ENCODE data around the gene RECQL. TPM values are rescaled to one million over a fixed set of nuclear protein-coding genes. Genes with fewer than 3 reads are reported as not detected.

RECQL gene
- total RNA-seq, 1 experiment from 2014 or later, result 38.2 TPM

DNA sequence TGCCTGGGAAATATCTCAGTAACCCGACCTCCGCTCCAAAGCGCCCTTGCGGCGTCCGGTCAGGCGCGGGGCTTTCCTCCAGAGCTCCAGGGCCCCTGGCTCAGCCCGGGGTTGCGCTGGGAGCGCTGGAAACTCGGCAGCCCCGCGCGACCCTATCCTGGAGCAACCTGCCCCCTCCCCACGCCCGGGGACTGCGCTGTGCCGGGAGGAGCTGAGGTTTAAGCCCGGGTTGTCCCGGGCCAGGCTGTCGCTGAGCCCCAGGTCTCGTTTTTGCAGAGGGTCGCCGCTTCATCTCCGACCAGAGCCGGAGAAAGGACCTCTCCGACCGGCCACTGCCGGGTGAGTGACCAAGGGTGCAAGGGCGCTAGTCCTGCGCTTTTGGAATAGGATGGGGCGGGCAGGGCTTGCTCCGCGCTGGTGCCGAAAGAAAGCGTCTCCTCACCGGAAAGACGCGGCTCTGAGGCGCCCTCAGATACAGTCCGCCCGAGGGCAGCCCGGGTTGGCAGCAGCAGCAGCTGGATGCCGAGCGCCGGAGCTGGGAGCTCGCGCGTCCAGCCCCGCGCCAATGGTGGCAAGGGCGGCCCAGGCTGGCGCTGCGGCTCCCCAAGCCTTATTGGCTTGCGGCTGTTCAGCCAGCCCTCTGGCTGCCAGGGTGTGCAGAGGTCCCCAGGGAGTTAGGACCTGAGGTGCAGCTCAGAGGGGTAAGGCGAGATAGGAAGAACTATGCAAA is 26.2 kb upstream of the RECQL start:
- ChIA-PET CTCF (no interaction called here), POLR2A (ENCODE audit: unreplicated experiment) (interaction anchor here (0.5 kb wide), 1 partner anchor 564 kb away, joined by 6 read pairs; no protein-coding TSS in a partner anchor)
- Histone ChIP-seq H3F3A (ENCODE audit: low read length, unreplicated experiment) (no peaks in the 10 kb centered on the region), H3K4me1 (ENCODE audit: insufficient read depth, low read length) (peaks cover 13% of the 10 kb centered on the region; the same call in 1 of the 2 replicates), H2AFZ (ENCODE audit: low read length) (peak overlapping the region; percentile 94), H3K79me2 (ENCODE audit: low read length) (no peaks in the 10 kb centered on the region), H3K9me2 (replicated peaks; ENCODE audit: low read length) (no peaks in the 10 kb centered on the region), H3K9ac (ENCODE audit: low read length) (no peak overlapping the region), H3K4me3 (ENCODE audit: low read length) (peak overlapping the region; percentile 79), H3K36me3 (ENCODE audit: low read depth, low read length) (no peaks in the 10 kb centered on the region), H3K27me3 (ENCODE audit: low read length) (peaks cover 5% of the 10 kb centered on the region), H3K4me2 (ENCODE audit: low read length) (peak overlapping the region; percentile 94), H3K9me3 (ENCODE audit: low read length) (no peaks in the 10 kb centered on the region), H3K27ac (ENCODE audit: low read length) (no peak overlapping the region), H4K20me1 (ENCODE audit: low read length) (no peaks in the 10 kb centered on the region)
- TF ChIP-seq EZH2 (IDR thresholded peaks at IDR 0.05; ENCODE audit: low read length, unreplicated experiment) (no peak), EZH2phosphoT487 (IDR thresholded peaks at IDR 0.05; ENCODE audit: borderline replicate concordance, low read length) (no peak)
- TF ChIP-seq, protein P1, sequence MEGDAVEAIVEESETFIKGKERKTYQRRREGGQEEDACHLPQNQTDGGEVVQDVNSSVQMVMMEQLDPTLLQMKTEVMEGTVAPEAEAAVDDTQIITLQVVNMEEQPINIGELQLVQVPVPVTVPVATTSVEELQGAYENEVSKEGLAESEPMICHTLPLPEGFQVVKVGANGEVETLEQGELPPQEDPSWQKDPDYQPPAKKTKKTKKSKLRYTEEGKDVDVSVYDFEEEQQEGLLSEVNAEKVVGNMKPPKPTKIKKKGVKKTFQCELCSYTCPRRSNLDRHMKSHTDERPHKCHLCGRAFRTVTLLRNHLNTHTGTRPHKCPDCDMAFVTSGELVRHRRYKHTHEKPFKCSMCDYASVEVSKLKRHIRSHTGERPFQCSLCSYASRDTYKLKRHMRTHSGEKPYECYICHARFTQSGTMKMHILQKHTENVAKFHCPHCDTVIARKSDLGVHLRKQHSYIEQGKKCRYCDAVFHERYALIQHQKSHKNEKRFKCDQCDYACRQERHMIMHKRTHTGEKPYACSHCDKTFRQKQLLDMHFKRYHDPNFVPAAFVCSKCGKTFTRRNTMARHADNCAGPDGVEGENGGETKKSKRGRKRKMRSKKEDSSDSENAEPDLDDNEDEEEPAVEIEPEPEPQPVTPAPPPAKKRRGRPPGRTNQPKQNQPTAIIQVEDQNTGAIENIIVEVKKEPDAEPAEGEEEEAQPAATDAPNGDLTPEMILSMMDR (conservative IDR thresholded peaks at IDR 0.05; ENCODE audit: low read depth, low read length), result no peak
- intact Hi-C loops (cut with micrococcal nuclease), result loop anchor here (10.0 kb wide), 1 partner anchor 127 kb away; the partner anchor contains the start of gene LDHB
- ATAC-seq (peak; percentile 90), DNase-seq (peak; percentile 48)
- no TSS peak for BruUV-seq (replicated peaks)

DNA sequence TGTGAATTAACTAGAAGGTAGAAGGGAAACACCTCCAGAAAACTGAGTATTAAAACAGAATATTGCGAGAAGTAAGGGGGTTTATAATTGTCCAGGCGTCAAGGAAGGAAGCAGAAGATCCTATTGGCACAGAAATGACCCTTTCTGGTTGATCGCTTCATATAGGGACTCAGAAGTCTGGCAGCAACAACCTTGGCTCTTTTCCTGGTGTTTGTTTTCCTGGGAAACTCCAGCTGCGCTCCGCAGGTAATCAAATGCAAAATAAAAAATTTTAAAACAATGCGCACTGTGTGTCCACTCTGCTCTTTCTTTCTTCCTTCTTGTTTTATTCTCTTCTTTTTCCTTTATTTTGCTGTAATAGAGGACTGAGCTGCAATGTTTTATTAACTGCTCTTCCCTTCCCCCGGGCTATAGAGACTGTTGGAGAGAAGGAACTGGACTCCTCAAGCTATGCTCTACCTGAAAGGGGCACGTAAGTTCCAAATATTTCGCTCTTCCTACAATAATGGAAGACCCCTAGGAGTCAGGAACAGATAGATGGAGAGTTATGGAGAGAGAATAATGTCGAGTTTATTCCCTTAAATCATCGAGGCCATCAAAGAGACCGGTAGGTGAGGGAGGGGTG is 25.4 kb upstream of the RECQL start:
- Histone ChIP-seq H2AFZ (ENCODE audit: low read length) (peak overlapping the region; percentile 94), H3K9ac (ENCODE audit: low read length) (no peak overlapping the region), H3K9me3 (ENCODE audit: low read length) (no peaks in the 10 kb centered on the region), H3K9me2 (replicated peaks; ENCODE audit: low read length) (no peaks in the 10 kb centered on the region), H3K36me3 (ENCODE audit: low read depth, low read length) (no peaks in the 10 kb centered on the region), H3K27me3 (ENCODE audit: low read length) (peaks cover 5% of the 10 kb centered on the region), H3K4me1 (ENCODE audit: insufficient read depth, low read length) (peaks cover 13% of the 10 kb centered on the region; the same call in 1 of the 2 replicates), H3K4me3 (ENCODE audit: low read length) (peak overlapping the region; percentile 79), H3K79me2 (ENCODE audit: low read length) (no peaks in the 10 kb centered on the region), H3K27ac (ENCODE audit: low read length) (no peak overlapping the region), H4K20me1 (ENCODE audit: low read length) (no peaks in the 10 kb centered on the region), H3K4me2 (ENCODE audit: low read length) (peak overlapping the region; percentile 94), H3F3A (ENCODE audit: low read length, unreplicated experiment) (no peaks in the 10 kb centered on the region)
- POLR2A ChIA-PET (ENCODE audit: unreplicated experiment), result no interaction called here
- DNase-seq (no peak), ATAC-seq (peak; percentile 34)
- CTCF ChIA-PET, result no interaction called here
- intact Hi-C loops (cut with micrococcal nuclease), result loop anchor here (10.0 kb wide), 1 partner anchor 128 kb away; the partner anchor contains the start of gene LDHB
- no TSS peak for BruUV-seq (replicated peaks)
- TF ChIP-seq EZH2phosphoT487 (IDR thresholded peaks at IDR 0.05; ENCODE audit: borderline replicate concordance, low read length) (no peak), EZH2 (IDR thresholded peaks at IDR 0.05; ENCODE audit: low read length, unreplicated experiment) (no peak)
- TF ChIP-seq, protein P1 (conservative IDR thresholded peaks at IDR 0.05; ENCODE audit: low read depth, low read length), result no peak
